ENCODE measurements around the gene GSPT1. TPM values are rescaled to one million over a fixed set of nuclear protein-coding genes. Genes with fewer than 3 reads are reported as not detected.

GSPT1 gene
- total RNA-seq, 1 experiment from 2014 or later: 194 TPM

DNA sequence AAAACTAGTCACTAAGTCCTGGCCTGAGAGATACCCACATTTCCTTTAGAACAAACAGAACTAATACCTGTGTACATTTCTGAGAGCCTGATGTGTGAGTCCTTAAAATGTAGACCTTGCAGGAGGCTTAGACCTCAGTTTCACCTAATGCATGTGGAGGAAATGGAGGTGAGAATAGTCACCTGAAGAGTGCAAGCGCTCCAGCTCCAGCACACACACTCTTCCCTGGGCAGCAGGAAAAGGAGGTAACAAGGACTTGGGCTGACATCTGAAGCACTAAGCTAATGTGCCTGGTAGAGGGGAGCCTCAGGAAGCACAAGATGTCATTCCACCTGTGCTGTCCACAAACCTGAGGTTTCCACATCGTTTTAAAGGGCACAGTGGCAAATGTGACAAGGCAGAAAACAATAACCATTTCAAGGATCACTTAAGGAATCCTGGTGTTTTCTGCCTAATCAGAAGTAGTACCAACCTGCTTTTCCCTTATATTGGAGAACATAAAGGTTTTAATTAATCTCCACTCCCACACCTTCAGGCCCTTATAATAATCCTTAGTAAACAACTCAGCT is 47.3 kb downstream of the GSPT1 start:
- CTCF ChIA-PET: no interaction called here

DNA sequence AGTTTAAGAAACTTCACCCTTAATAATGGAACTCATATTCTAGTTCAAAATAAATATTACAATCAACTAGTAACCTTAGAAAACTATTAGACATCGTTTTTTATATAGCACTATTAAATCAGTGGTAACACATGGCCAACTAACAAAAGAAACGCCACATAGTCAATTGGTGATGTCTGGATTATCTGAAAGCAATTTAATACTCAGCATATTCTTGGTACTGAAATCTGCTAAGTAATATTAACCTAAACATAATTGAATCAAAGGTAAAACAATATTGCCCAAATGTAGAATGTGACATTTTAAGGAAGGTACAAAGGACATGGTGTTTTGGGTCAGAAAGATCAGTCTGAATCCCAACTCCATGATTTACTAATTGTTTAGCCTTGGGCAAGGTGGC is 53.3 kb downstream of the GSPT1 start:
- no peak overlapping the region for H3K27ac ChIP-seq (ENCODE audit: low read length)
- DNase-seq (ENCODE audit: low read depth, low spot score): no peak
- TF ChIP-seq TCF7L2 (IDR thresholded peaks at IDR 0.05; ENCODE audit: low read depth, low read length) (no peak), SIN3A (IDR thresholded peaks at IDR 0.05; ENCODE audit: borderline replicate concordance, insufficient read depth, low read depth, low read length) (no peak), POLR2AphosphoS5 (IDR thresholded peaks at IDR 0.05; ENCODE audit: low read depth, low read length) (no peak)
- TF ChIP-seq, protein P1, sequence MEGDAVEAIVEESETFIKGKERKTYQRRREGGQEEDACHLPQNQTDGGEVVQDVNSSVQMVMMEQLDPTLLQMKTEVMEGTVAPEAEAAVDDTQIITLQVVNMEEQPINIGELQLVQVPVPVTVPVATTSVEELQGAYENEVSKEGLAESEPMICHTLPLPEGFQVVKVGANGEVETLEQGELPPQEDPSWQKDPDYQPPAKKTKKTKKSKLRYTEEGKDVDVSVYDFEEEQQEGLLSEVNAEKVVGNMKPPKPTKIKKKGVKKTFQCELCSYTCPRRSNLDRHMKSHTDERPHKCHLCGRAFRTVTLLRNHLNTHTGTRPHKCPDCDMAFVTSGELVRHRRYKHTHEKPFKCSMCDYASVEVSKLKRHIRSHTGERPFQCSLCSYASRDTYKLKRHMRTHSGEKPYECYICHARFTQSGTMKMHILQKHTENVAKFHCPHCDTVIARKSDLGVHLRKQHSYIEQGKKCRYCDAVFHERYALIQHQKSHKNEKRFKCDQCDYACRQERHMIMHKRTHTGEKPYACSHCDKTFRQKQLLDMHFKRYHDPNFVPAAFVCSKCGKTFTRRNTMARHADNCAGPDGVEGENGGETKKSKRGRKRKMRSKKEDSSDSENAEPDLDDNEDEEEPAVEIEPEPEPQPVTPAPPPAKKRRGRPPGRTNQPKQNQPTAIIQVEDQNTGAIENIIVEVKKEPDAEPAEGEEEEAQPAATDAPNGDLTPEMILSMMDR (IDR thresholded peaks at IDR 0.05): no peak
- TF ChIP-seq, protein P2, sequence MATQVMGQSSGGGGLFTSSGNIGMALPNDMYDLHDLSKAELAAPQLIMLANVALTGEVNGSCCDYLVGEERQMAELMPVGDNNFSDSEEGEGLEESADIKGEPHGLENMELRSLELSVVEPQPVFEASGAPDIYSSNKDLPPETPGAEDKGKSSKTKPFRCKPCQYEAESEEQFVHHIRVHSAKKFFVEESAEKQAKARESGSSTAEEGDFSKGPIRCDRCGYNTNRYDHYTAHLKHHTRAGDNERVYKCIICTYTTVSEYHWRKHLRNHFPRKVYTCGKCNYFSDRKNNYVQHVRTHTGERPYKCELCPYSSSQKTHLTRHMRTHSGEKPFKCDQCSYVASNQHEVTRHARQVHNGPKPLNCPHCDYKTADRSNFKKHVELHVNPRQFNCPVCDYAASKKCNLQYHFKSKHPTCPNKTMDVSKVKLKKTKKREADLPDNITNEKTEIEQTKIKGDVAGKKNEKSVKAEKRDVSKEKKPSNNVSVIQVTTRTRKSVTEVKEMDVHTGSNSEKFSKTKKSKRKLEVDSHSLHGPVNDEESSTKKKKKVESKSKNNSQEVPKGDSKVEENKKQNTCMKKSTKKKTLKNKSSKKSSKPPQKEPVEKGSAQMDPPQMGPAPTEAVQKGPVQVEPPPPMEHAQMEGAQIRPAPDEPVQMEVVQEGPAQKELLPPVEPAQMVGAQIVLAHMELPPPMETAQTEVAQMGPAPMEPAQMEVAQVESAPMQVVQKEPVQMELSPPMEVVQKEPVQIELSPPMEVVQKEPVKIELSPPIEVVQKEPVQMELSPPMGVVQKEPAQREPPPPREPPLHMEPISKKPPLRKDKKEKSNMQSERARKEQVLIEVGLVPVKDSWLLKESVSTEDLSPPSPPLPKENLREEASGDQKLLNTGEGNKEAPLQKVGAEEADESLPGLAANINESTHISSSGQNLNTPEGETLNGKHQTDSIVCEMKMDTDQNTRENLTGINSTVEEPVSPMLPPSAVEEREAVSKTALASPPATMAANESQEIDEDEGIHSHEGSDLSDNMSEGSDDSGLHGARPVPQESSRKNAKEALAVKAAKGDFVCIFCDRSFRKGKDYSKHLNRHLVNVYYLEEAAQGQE (IDR thresholded peaks at IDR 0.05; ENCODE audit: insufficient read depth in 1 of 2, low read depth in 2 of 2, low read length in 1 of 2): no peak
- in situ Hi-C loops (cut with HindIII; ENCODE audit: low pct_unique_long_range_greater_than_20kb, low sequenced_read_pairs): no loop called here
- peaks cover 6% of the 10 kb centered on the region; the same call in 1 of the 2 replicates for H3K4me1 ChIP-seq (ENCODE audit: control insufficient read depth, insufficient read depth, low read length)
- no TSS peak for BruUV-seq (replicated peaks)
- no peaks in the 10 kb centered on the region for H3K36me3 ChIP-seq (ENCODE audit: control insufficient read depth, insufficient read depth, low read length)
- ChIA-PET CTCF (no interaction called here), POLR2A (no interaction called here)
- no peaks in the 10 kb centered on the region for H3K9me3 ChIP-seq (ENCODE audit: control insufficient read depth, insufficient read depth, low read depth, low read length)
- H3K4me3 ChIP-seq (ENCODE audit: low read depth in 2 of 2, low read length in 2 of 2): no peak overlapping the region
- no peaks in the 10 kb centered on the region for H3K27me3 ChIP-seq (ENCODE audit: control insufficient read depth, insufficient read depth, low read length)
- intact Hi-C loops (cut with micrococcal nuclease; ENCODE audit: unreplicated experiment): no loop called here
- no peak for ATAC-seq

More for the DNA sequence above, 47.3 kb downstream of the GSPT1 start:
- TF ChIP-seq POLR2AphosphoS5 (IDR thresholded peaks at IDR 0.05; ENCODE audit: low read depth, low read length) (no peak), SIN3A (IDR thresholded peaks at IDR 0.05; ENCODE audit: borderline replicate concordance, insufficient read depth, low read depth, low read length) (no peak), TCF7L2 (IDR thresholded peaks at IDR 0.05; ENCODE audit: low read depth, low read length) (no peak)
- TF ChIP-seq, protein P2 (IDR thresholded peaks at IDR 0.05; ENCODE audit: insufficient read depth in 1 of 2, low read depth in 2 of 2, low read length in 1 of 2): no peak
- TF ChIP-seq, protein P1 (IDR thresholded peaks at IDR 0.05): no peak
- in situ Hi-C loops (cut with HindIII; ENCODE audit: low pct_unique_long_range_greater_than_20kb, low sequenced_read_pairs): no loop called here
- BruUV-seq (replicated peaks): no TSS peak
- DNase-seq (ENCODE audit: low read depth, low spot score) (no peak), ATAC-seq (no peak)
- H3K4me3 ChIP-seq (ENCODE audit: low read depth in 2 of 2, low read length in 2 of 2): no peak overlapping the region
- H3K9me3 ChIP-seq (ENCODE audit: control insufficient read depth, insufficient read depth, low read depth, low read length): no peaks in the 10 kb centered on the region
- POLR2A ChIA-PET: interaction anchor here (0.7 kb wide), 1 partner anchor 200 kb away, joined by 4 read pairs; no protein-coding TSS in a partner anchor
- intact Hi-C loops (cut with micrococcal nuclease; ENCODE audit: unreplicated experiment): no loop called here
- H3K27me3 ChIP-seq (ENCODE audit: control insufficient read depth, insufficient read depth, low read length): no peaks in the 10 kb centered on the region
- H3K36me3 ChIP-seq (ENCODE audit: control insufficient read depth, insufficient read depth, low read length): peaks cover 24% of the 10 kb centered on the region
- no peak overlapping the region for H3K27ac ChIP-seq (ENCODE audit: low read length)
- H3K4me1 ChIP-seq (ENCODE audit: control insufficient read depth, insufficient read depth, low read length): peaks cover 21% of the 10 kb centered on the region

All from Panc1 (cell line).